ENCODE results near the gene BAHD1. TPM values are rescaled to one million over a fixed set of nuclear protein-coding genes. Genes with fewer than 3 reads are reported as not detected.

BAHD1 gene
- total RNA-seq, 2 donors from 2014 or later = 10.1 to 16.2 TPM

DNA sequence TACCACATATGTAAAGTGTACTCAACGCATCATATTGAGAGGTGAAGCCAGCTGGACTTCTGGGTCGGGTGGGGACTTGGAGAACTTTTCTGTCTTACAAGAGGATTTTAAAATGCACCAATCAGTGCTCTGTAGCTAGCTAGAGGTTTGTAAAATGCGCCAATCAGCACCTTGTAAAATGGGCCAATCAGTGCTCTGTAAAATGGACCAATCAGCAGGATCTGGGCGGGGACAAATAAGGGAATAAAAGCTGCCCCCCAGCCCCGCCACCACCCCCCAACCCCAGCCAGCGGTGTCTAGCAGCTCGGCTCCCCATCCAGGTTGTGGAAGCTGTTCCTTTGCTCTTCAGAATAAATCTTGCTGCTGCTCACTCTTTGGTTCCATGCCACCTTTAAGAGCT lies 41.4 kb upstream of the BAHD1 start:
- no peaks in the 10 kb centered on the region for H3K4me1 ChIP-seq
- no peak overlapping the region for H3K4me3 ChIP-seq

DNA sequence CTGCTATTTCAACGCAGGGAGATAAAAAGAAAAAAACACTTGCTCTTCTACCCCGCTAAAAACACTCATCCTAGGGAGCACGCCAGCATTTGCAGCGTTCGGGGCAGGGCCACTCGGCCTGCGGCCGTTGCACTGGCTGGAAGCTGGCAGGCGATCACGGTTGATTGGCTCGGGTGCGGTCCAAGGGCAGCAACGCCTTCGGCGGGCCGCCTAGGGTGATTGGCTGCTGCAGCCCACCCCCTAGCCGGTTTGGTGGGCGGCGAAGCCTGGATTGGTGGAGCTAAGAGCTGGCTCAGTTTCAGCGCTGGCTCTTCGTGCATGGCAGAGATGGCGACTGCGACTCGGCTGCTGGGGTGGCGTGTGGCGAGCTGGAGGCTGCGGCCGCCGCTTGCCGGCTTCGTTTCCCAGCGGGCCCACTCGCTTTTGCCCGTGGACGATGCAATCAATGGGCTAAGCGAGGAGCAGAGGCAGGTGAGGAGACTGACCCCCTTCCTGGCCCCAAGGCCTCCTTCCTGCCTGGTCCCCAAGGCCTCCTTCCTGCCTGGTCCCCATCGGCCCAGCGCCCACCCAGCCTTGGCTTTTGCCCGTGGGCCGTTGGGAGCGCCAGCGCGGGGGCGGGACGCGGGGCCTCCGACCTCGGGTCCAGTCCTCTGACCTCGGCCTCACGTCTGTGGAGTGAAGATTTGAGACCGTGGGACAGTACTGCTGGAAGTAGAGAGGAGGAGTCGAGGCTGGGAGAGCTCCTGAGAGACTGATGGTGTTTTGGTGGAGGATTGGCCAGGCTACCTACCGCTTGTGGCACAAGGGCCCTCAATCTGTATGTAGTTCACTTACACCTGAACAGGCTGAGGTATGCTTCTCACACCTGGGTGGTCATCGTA lies 35.0 kb upstream of the BAHD1 start, which contains the start of gene IVD:
Gene IVD, plus strand, starts transcription at position 295 of the 881 bp plus-strand sequence. Its CDS starts 33 bp downstream, at position 328.
- intact Hi-C loops (cut with DNase I) = no loop called here
- H3K27ac ChIP-seq = peak within 1 kb of the TSS; percentile 44 to 81 (median 72)

More for the DNA sequence above, 41.4 kb upstream of the BAHD1 start:
- no peaks in the 10 kb centered on the region for H3K27me3 ChIP-seq
- TF ChIP-seq, protein P1, sequence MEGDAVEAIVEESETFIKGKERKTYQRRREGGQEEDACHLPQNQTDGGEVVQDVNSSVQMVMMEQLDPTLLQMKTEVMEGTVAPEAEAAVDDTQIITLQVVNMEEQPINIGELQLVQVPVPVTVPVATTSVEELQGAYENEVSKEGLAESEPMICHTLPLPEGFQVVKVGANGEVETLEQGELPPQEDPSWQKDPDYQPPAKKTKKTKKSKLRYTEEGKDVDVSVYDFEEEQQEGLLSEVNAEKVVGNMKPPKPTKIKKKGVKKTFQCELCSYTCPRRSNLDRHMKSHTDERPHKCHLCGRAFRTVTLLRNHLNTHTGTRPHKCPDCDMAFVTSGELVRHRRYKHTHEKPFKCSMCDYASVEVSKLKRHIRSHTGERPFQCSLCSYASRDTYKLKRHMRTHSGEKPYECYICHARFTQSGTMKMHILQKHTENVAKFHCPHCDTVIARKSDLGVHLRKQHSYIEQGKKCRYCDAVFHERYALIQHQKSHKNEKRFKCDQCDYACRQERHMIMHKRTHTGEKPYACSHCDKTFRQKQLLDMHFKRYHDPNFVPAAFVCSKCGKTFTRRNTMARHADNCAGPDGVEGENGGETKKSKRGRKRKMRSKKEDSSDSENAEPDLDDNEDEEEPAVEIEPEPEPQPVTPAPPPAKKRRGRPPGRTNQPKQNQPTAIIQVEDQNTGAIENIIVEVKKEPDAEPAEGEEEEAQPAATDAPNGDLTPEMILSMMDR (IDR thresholded peaks at IDR 0.05) = no peak
- TF ChIP-seq POLR2A (IDR thresholded peaks at IDR 0.05) = no peak
- WGBS, 2 donors = 73 to 86% methylated on average over 7 of the region's 7 CpGs
- no peak overlapping the region for H3K27ac ChIP-seq
- no peaks in the 10 kb centered on the region for H3K9me3 ChIP-seq
- ATAC-seq (no peak), DNase-seq (no peak)
- no peaks in the 10 kb centered on the region for H3K36me3 ChIP-seq (replicated peaks in 1 of 2; ENCODE audit: insufficient read depth in 1 of 2, low read depth in 2 of 2)
- intact Hi-C loops (cut with DNase I) = no loop called here

GRCh38 chr15:40407330-40407990 lies 33.3 kb upstream of the BAHD1 start:
- no peak for ATAC-seq
- Histone ChIP-seq H3K4me1 (peaks cover 29% of the 10 kb centered on the region), H3K4me3 (no peak overlapping the region), H3K27me3 (no peaks in the 10 kb centered on the region), H3K9me3 (no peaks in the 10 kb centered on the region), H3K36me3 (replicated peaks in 1 of 2; ENCODE audit: insufficient read depth in 1 of 2, low read depth in 2 of 2) (peaks cover 0 to 2% of the 10 kb centered on the region in 2 donors), H3K27ac (no peak overlapping the region)
- 69 to 82% methylated on average over 4 to 8 of the region's 8 CpGs for WGBS, 2 donors
- no peak for DNase-seq
- intact Hi-C loops (cut with DNase I) = no loop called here
- TF ChIP-seq, protein P1 (IDR thresholded peaks at IDR 0.05) = no peak
- no peak for TF ChIP-seq POLR2A (IDR thresholded peaks at IDR 0.05)

More for the DNA sequence above, 35.0 kb upstream of the BAHD1 start, which contains the start of gene IVD:
- peak within 1 kb of the TSS; percentile 80 to 97 for H3K4me3 ChIP-seq
- DNase-seq (peak; percentile 95 to 97 (median 97)), ATAC-seq (peak; percentile 100)
- TF ChIP-seq, protein P1 (IDR thresholded peaks at IDR 0.05) = no peak
- TF ChIP-seq POLR2A (IDR thresholded peaks at IDR 0.05) = peak; percentile 57 to 88 (median 83)
- H3K36me3 ChIP-seq (replicated peaks in 1 of 2; ENCODE audit: insufficient read depth in 1 of 2, low read depth in 2 of 2) = peaks cover 0 to 1% of the 10 kb centered on the region in 2 donors
- peaks cover 21% of the 10 kb centered on the region for H3K4me1 ChIP-seq
- no peaks in the 10 kb centered on the region for H3K9me3 ChIP-seq
- WGBS, 2 donors = 1 to 3% methylated on average over 10 to 54 of the region's 54 CpGs
- no peaks in the 10 kb centered on the region for H3K27me3 ChIP-seq

- TF ChIP-seq, protein P1 (IDR thresholded peaks at IDR 0.05) = no peak
- TF ChIP-seq POLR2A (IDR thresholded peaks at IDR 0.05) = no peak
- Histone ChIP-seq H3K4me3 (no peak overlapping the region), H3K4me1 (peaks cover 34% of the 10 kb centered on the region), H3K9me3 (no peaks in the 10 kb centered on the region), H3K36me3 (replicated peaks in 1 of 2; ENCODE audit: insufficient read depth in 1 of 2, low read depth in 2 of 2) (peaks cover 0 to 4% of the 10 kb centered on the region in 2 donors), H3K27ac (no peak overlapping the region), H3K27me3 (no peaks in the 10 kb centered on the region)
- DNase-seq = no peak
- ATAC-seq = no peak
- WGBS, 2 donors = 78 to 87% methylated on average over 3 of the region's 3 CpGs
- intact Hi-C loops (cut with DNase I) = no loop called here
These were observed 31.4 kb upstream of the BAHD1 start for GRCh38 chr15:40409366-40409765.

Measured in body of pancreas (tissue), 4 donors.